Activated CD8-positive, alpha-beta T cell treated with anti-CD3 and anti-CD28 coated beads, Interleukin-2, amount 10 ng/mL, durations not matched to agents 7 days and 5 days (primary cell): Measurements from ENCODE around the gene SNTB2. TPM values are rescaled to one million over a fixed set of nuclear protein-coding genes. Genes with fewer than 3 reads are reported as not detected.

Experiments used
- ATAC-seq: fragments of 150-1000 bp; cut with Tn5 transposase; one replicate; pipeline ENCODE4 v1.10.0; 2021; ENCODE audit warnings: moderate library complexity
- CTCF ChIA-PET: fragments of 350-600 bp; sonication (Branson Sonifier 250); formaldehyde crosslinking; loops from one replicate; lab custom pipeline; 2021; ENCODE audit warnings: antibody characterized with exemption; lab: Charles Lee
- POLR2A ChIA-PET: fragments of 350-600 bp; sonication (Branson Sonifier 250); formaldehyde crosslinking; loops from one replicate; lab custom pipeline; 2021; ENCODE audit warnings: antibody characterized with exemption; lab: Charles Lee
- DNase-seq: peaks from one replicate; pipeline ENCODE4 v3.0.0-alpha.2; 2020
- H3K27ac Mint-ChIP-seq: one replicate; pipeline ENCODE4 v1.8.0; 2021; ENCODE audit warnings: mild to moderate bottlenecking, mixed read lengths
- H3K27me3 Mint-ChIP-seq: one replicate; pipeline ENCODE4 v1.8.0; 2021; ENCODE audit warnings: low read depth, mixed read lengths
- H3K36me3 Mint-ChIP-seq: one replicate; pipeline ENCODE4 v1.8.0; 2021; ENCODE audit warnings: low read depth, mixed read lengths
- H3K4me1 Mint-ChIP-seq: one replicate; pipeline ENCODE4 v1.8.0; 2021; ENCODE audit warnings: low read depth, mixed read lengths
- H3K4me3 Mint-ChIP-seq: one replicate; pipeline ENCODE4 v1.8.0; 2021; ENCODE audit warnings: mild to moderate bottlenecking, mixed read lengths
- H3K9me3 Mint-ChIP-seq: one replicate; pipeline ENCODE4 v1.8.0; 2022; ENCODE audit warnings: mixed read lengths; ENCODE audit not compliant: insufficient read depth
- total RNA-seq, 2 experiments: library from RNA; stranded (reverse); gene quantifications; one replicate each; pipeline ENCODE4 v1.2.3, GENCODE V29; 2021

SNTB2 gene
- total RNA-seq, 2 experiments from 2014 or later: 24.3 to 25.5 TPM

GRCh38 chr16:69182730-69183416 lies 4.1 kb upstream of the SNTB2 start:
- Mint-ChIP-seq H3K9me3 (no peaks in the 10 kb centered on the region), H3K4me1 (peaks cover 22% of the 10 kb centered on the region), H3K27me3 (no peaks in the 10 kb centered on the region), H3K36me3 (peaks cover 12% of the 10 kb centered on the region), H3K27ac (no peak overlapping the region), H3K4me3 (no peak overlapping the region)
- DNase-seq (no peak), ATAC-seq (no peak)
- CTCF ChIA-PET: no interaction called here
- POLR2A ChIA-PET: no interaction called here

DNA sequence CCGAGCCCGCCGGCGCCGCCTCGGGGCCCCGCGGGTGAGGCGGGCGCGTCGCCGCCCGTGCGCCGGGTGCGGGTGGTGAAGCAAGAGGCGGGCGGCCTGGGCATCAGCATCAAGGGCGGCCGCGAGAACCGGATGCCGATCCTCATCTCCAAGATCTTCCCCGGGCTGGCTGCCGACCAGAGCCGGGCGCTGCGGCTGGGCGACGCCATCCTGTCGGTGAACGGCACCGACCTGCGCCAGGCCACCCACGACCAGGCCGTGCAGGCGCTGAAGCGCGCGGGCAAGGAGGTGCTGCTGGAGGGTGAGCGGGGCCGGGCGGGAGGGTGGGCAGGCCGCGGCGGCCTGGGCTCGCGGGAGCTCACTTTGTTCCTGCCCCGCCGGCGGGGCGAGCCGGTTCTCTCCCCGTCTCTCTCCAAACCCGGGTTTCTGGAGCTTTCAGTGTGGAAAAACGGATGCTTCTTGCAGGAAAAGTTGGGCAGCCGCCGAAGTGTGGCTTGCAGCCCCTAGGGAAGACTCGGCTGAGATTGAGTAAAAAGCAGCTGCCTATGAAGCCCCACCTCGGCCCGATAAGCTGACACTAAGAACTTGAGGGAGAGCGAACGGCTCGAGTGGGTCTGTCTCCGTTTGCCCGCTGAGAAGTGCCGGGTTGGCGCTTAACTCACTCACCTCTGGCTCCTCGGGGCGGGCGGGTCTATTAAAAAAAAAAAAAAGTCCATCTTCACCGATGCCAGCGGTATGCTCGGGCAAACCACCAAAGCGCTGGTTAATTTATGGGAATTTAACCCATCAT lies 677 bp downstream of the SNTB2 start:
- Mint-ChIP-seq H3K4me3 (peak overlapping the region; percentile 88), H3K27ac (peak overlapping the region; percentile 87), H3K4me1 (peaks cover 50% of the 10 kb centered on the region), H3K36me3 (peaks cover 19% of the 10 kb centered on the region), H3K9me3 (no peaks in the 10 kb centered on the region), H3K27me3 (no peaks in the 10 kb centered on the region)
- CTCF ChIA-PET: interaction anchor here (1.3 to 3.0 kb wide), 8 partner anchors 12 to 667 kb away, joined by 3 to 19 read pairs (median 6); no protein-coding TSS in a partner anchor
- ATAC-seq (peak; percentile 42), DNase-seq (peak; percentile 53)
- POLR2A ChIA-PET: interaction anchor here (0.8 to 1.6 kb wide), 4 partner anchors 12 to 715 kb away, joined by 3 to 6 read pairs (median 4); partner anchors contain the start of genes CHTF8 and UTP4

DNA sequence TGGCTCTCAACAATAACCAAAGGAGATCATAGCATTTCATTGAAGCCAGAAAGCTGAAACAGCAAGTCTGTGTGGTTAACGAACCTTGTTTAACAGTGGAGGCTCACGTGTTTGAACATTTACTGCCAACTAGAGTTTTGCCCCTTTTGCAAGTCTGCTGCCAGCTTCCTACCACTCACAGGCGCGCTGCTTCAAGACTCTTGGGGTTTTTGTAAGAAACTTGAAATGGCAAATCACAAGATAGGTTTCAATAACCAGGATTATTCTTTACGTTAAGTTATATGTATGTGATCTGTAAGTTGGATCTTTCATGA lies 1.2 kb downstream of the SNTB2 start:
- Mint-ChIP-seq H3K4me3 (peak overlapping the region; percentile 88), H3K27me3 (no peaks in the 10 kb centered on the region), H3K36me3 (peaks cover 22% of the 10 kb centered on the region), H3K4me1 (peaks cover 50% of the 10 kb centered on the region), H3K9me3 (no peaks in the 10 kb centered on the region), H3K27ac (peak overlapping the region; percentile 87)
- ChIA-PET CTCF (interaction anchor here (1.3 to 3.0 kb wide), 6 partner anchors 12 to 667 kb away, joined by 3 to 19 read pairs (median 6); no protein-coding TSS in a partner anchor), POLR2A (interaction anchor here (0.8 to 1.6 kb wide), 3 partner anchors 12 to 715 kb away, joined by 3 to 5 read pairs (median 4); partner anchors contain the start of genes CHTF8 and UTP4)
- DNase-seq (peak; percentile 39), ATAC-seq (no peak)

GRCh38 chr16:69188716-69189115 lies 1.8 kb downstream of the SNTB2 start:
- Mint-ChIP-seq H3K4me1 (peaks cover 50% of the 10 kb centered on the region), H3K27me3 (no peaks in the 10 kb centered on the region), H3K36me3 (peaks cover 22% of the 10 kb centered on the region), H3K9me3 (no peaks in the 10 kb centered on the region), H3K27ac (peak overlapping the region; percentile 13), H3K4me3 (peak overlapping the region; percentile 88)
- DNase-seq (no peak), ATAC-seq (no peak)
- CTCF ChIA-PET: interaction anchor here (1.3 to 3.0 kb wide), 5 partner anchors 13 to 668 kb away, joined by 3 to 19 read pairs (median 4); no protein-coding TSS in a partner anchor
- POLR2A ChIA-PET: interaction anchor here (0.8 to 1.5 kb wide), 2 partner anchors 56 to 716 kb away, joined by 4 to 5 read pairs; partner anchors contain the start of genes CHTF8 and UTP4

- no peaks in the 10 kb centered on the region for H3K9me3 Mint-ChIP-seq
- CTCF ChIA-PET: interaction anchor here (1.2 to 2.0 kb wide), 3 partner anchors 40 to 96 kb away, joined by 3 to 7 read pairs (median 4); no protein-coding TSS in a partner anchor
- peaks cover 42% of the 10 kb centered on the region for H3K4me1 Mint-ChIP-seq
- no peak overlapping the region for H3K4me3 Mint-ChIP-seq
- no peaks in the 10 kb centered on the region for H3K27me3 Mint-ChIP-seq
- H3K27ac Mint-ChIP-seq: no peak overlapping the region
- H3K36me3 Mint-ChIP-seq: peaks cover 19% of the 10 kb centered on the region
- POLR2A ChIA-PET: no interaction called here
- no peak for ATAC-seq
- DNase-seq: no peak
These were observed 3.2 kb downstream of the SNTB2 start for GRCh38 chr16:69190046-69190588.

DNA sequence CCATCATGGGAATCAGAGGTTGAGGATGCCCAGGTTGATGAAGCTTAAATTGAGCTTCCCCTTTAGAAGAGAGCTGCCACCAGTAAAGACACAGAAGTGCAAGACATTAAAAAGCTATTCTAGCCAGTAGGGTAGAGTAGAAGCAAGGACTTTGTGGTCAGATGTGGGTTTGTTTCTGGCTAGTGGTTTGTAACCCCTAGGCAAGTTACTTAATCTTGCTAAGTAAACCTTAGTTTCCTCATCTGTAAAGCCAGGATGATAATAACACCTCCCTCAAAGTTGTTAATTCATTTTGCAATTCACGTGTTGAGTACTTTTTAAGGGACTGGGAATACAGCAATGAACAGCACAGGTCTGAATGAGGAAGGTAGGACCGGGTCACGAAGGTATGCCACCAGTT lies 3.6 kb downstream of the SNTB2 start:
- DNase-seq: peak; percentile 58

DNA sequence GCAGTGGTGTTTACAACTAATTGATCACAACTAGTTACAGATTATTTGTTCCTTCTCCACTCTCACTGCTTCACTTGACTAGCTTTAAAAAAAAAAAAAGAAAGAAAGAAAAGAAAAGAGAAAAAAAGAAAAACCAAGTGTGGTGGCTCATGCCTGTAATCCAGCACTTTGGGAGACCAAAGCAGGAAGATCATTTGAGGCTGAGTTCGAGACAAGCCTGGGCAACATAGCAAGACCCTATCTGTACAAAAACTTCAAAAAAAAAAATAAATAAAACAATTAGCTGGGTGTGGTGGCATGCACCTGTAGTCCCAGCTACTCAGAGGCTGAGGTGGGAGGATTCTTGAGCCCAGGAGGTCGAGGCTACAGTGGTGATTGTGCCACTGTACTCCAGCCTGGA lies 4.2 kb downstream of the SNTB2 start:
- Mint-ChIP-seq H3K4me1 (peaks cover 39% of the 10 kb centered on the region), H3K9me3 (no peaks in the 10 kb centered on the region), H3K27me3 (no peaks in the 10 kb centered on the region), H3K27ac (no peak overlapping the region), H3K4me3 (no peak overlapping the region), H3K36me3 (peaks cover 19% of the 10 kb centered on the region)
- ChIA-PET CTCF (interaction anchor here (1.2 to 2.0 kb wide), 3 partner anchors 41 to 95 kb away, joined by 3 to 7 read pairs (median 4); no protein-coding TSS in a partner anchor), POLR2A (no interaction called here)
- no peak for DNase-seq
- no peak for ATAC-seq

More for the DNA sequence above, 3.6 kb downstream of the SNTB2 start:
- H3K36me3 Mint-ChIP-seq: peaks cover 19% of the 10 kb centered on the region
- no peaks in the 10 kb centered on the region for H3K9me3 Mint-ChIP-seq
- ATAC-seq: no peak
- POLR2A ChIA-PET: no interaction called here
- H3K4me3 Mint-ChIP-seq: peak overlapping the region; percentile 12
- peaks cover 42% of the 10 kb centered on the region for H3K4me1 Mint-ChIP-seq
- peak overlapping the region; percentile 54 for H3K27ac Mint-ChIP-seq
- CTCF ChIA-PET: interaction anchor here (1.2 to 2.0 kb wide), 3 partner anchors 41 to 96 kb away, joined by 3 to 7 read pairs (median 4); no protein-coding TSS in a partner anchor
- H3K27me3 Mint-ChIP-seq: no peaks in the 10 kb centered on the region

- Mint-ChIP-seq H3K4me1 (peaks cover 21% of the 10 kb centered on the region), H3K4me3 (no peak overlapping the region), H3K36me3 (peaks cover 14% of the 10 kb centered on the region), H3K27me3 (no peaks in the 10 kb centered on the region), H3K9me3 (no peaks in the 10 kb centered on the region), H3K27ac (no peak overlapping the region)
- POLR2A ChIA-PET: no interaction called here
- ATAC-seq (no peak), DNase-seq (no peak)
- CTCF ChIA-PET: no interaction called here
These were observed 6.9 kb downstream of the SNTB2 start for GRCh38 chr16:69193855-69194254.

GRCh38 chr16:69194488-69194887 lies 7.5 kb downstream of the SNTB2 start:
- ATAC-seq (no peak), DNase-seq (no peak)
- Mint-ChIP-seq H3K27me3 (no peaks in the 10 kb centered on the region), H3K4me1 (peaks cover 17% of the 10 kb centered on the region), H3K9me3 (no peaks in the 10 kb centered on the region), H3K36me3 (peaks cover 14% of the 10 kb centered on the region), H3K4me3 (no peak overlapping the region), H3K27ac (no peak overlapping the region)
- ChIA-PET CTCF (interaction anchor here (1.0 to 1.6 kb wide), 2 partner anchors 28 to 202 kb away, joined by 3 read pairs; no protein-coding TSS in a partner anchor), POLR2A (no interaction called here)

- CTCF ChIA-PET: interaction anchor here (1.0 to 1.6 kb wide), 2 partner anchors 29 to 200 kb away, joined by 3 read pairs; no protein-coding TSS in a partner anchor
- no peak for ATAC-seq
- no peak for DNase-seq
- Mint-ChIP-seq H3K27me3 (no peaks in the 10 kb centered on the region), H3K4me1 (peaks cover 6% of the 10 kb centered on the region), H3K36me3 (peaks cover 11% of the 10 kb centered on the region), H3K27ac (no peak overlapping the region), H3K9me3 (no peaks in the 10 kb centered on the region), H3K4me3 (no peak overlapping the region)
- POLR2A ChIA-PET: no interaction called here
These were observed 8.5 kb downstream of the SNTB2 start for GRCh38 chr16:69195369-69196029.

- DNase-seq (no peak), ATAC-seq (no peak)
- ChIA-PET POLR2A (no interaction called here), CTCF (no interaction called here)
- Mint-ChIP-seq H3K27me3 (no peaks in the 10 kb centered on the region), H3K36me3 (peaks cover 5% of the 10 kb centered on the region), H3K9me3 (no peaks in the 10 kb centered on the region), H3K27ac (no peak overlapping the region), H3K4me1 (no peaks in the 10 kb centered on the region), H3K4me3 (no peak overlapping the region)
These were observed 10.6 kb downstream of the SNTB2 start for GRCh38 chr16:69197573-69197972.
